ENCODE results near the gene GNAI1. TPM values are rescaled to one million over a fixed set of nuclear protein-coding genes. Genes with fewer than 3 reads are reported as not detected.

Gene GNAI1
- total RNA-seq, 6 experiments from 2014 or later, result 58.8 to 70.9 (median 66.4) TPM

GRCh38 chr7:80165177-80165576, 30.5 kb downstream of the GNAI1 start:
- DNase-seq, result no peak
- Mint-ChIP-seq H3K9me3 (peaks cover 15% of the 10 kb centered on the region), H3K27ac (no peak overlapping the region), H3K27me3 (ENCODE audit: insufficient read depth) (no peaks in the 10 kb centered on the region), H3K4me3 (no peak overlapping the region), H3K36me3 (ENCODE audit: low read depth) (peaks cover 41% of the 10 kb centered on the region), H3K4me1 (ENCODE audit: low read depth) (peaks cover 26% of the 10 kb centered on the region)
- no peak for TF ChIP-seq CTCF (IDR thresholded peaks at IDR 0.05)

GRCh38 chr7:80170445-80170844, 35.8 kb downstream of the GNAI1 start:
- DNase-seq, result no peak
- no peak overlapping the region for H3K27ac Mint-ChIP-seq
- peaks cover 63% of the 10 kb centered on the region for H3K36me3 Mint-ChIP-seq (ENCODE audit: low read depth)
- H3K27me3 Mint-ChIP-seq (ENCODE audit: insufficient read depth), result no peaks in the 10 kb centered on the region
- TF ChIP-seq CTCF (IDR thresholded peaks at IDR 0.05), result no peak
- no peak overlapping the region for H3K4me3 Mint-ChIP-seq
- peaks cover 54% of the 10 kb centered on the region for H3K9me3 Mint-ChIP-seq
- H3K4me1 Mint-ChIP-seq (ENCODE audit: low read depth), result 0 out of 2 replicates have a peak, but pooled peaks cover 6% of the 10 kb centered on the region

- Mint-ChIP-seq H3K27ac (no peak overlapping the region), H3K36me3 (ENCODE audit: low read depth) (peaks cover 71% of the 10 kb centered on the region), H3K4me3 (no peak overlapping the region), H3K27me3 (ENCODE audit: insufficient read depth) (no peaks in the 10 kb centered on the region), H3K4me1 (ENCODE audit: low read depth) (peaks cover 4% of the 10 kb centered on the region), H3K9me3 (peaks cover 54% of the 10 kb centered on the region)
- no peak for DNase-seq
- TF ChIP-seq CTCF (IDR thresholded peaks at IDR 0.05), result no peak
Observed at GRCh38 chr7:80172387-80172786, 37.8 kb downstream of the GNAI1 start.

- peaks cover 33% of the 10 kb centered on the region for H3K9me3 Mint-ChIP-seq
- no peak for DNase-seq
- peaks cover 45% of the 10 kb centered on the region for H3K36me3 Mint-ChIP-seq (ENCODE audit: low read depth)
- H3K4me3 Mint-ChIP-seq, result no peak overlapping the region
- no peak for TF ChIP-seq CTCF (IDR thresholded peaks at IDR 0.05)
- H3K27me3 Mint-ChIP-seq (ENCODE audit: insufficient read depth), result no peaks in the 10 kb centered on the region
- H3K27ac Mint-ChIP-seq, result no peak overlapping the region
- H3K4me1 Mint-ChIP-seq (ENCODE audit: low read depth), result peaks cover 24% of the 10 kb centered on the region
Observed at GRCh38 chr7:80175744-80176143, 41.1 kb downstream of the GNAI1 start.

- no peak overlapping the region for H3K4me3 Mint-ChIP-seq
- DNase-seq, result no peak
- H3K4me1 Mint-ChIP-seq (ENCODE audit: low read depth), result peaks cover 47% of the 10 kb centered on the region
- no peak overlapping the region for H3K27ac Mint-ChIP-seq
- peaks cover 24% of the 10 kb centered on the region for H3K36me3 Mint-ChIP-seq (ENCODE audit: low read depth)
- no peak for TF ChIP-seq CTCF (IDR thresholded peaks at IDR 0.05)
- no peaks in the 10 kb centered on the region for H3K27me3 Mint-ChIP-seq (ENCODE audit: insufficient read depth)
- no peaks in the 10 kb centered on the region; the same call in 1 of the 2 replicates for H3K9me3 Mint-ChIP-seq
Observed at GRCh38 chr7:80181411-80181810, 46.8 kb downstream of the GNAI1 start.

Measured in HFFc6 (cell line).